Psoas muscle (tissue), 8 donors: ENCODE measurements around the gene ATF7. TPM values are rescaled to one million over a fixed set of nuclear protein-coding genes. Genes with fewer than 3 reads are reported as not detected.

Experiments used
- ATAC-seq, 4 donors: fragments of 200-7000 bp; cut with Tn5 transposase; one replicate each; pipeline ENCODE4 v1.9.1; 2020; ENCODE audit warnings: moderate library complexity in 3 of 4, mild to moderate bottlenecking in 2 of 4
- DNase-seq, 2 donors: peaks; one replicate each; pipeline ENCODE4 v3.0.0-alpha.2; 2020
- H3K27ac ChIP-seq: fragments of 200-600 bp; one replicate; pipeline ENCODE4 v1.8.0; 2022
- H3K27me3 ChIP-seq, 3 donors: fragments of 200-600 bp in 1 of 3; one replicate each; pipeline versions ENCODE4 v1.6.1 to v1.8.0; 2013 to 2022; ENCODE audit warnings: low read length in 2 of 3, mild to moderate bottlenecking in 2 of 3, moderate library complexity in 1 of 3; ENCODE audit not compliant: insufficient read depth in 3 of 3
- H3K36me3 ChIP-seq, 2 donors: fragments of 200-600 bp in 1 of 2; one replicate each; pipeline versions ENCODE4 v1.6.1 to v1.8.0; 2013 to 2022; ENCODE audit warnings: low read depth in 1 of 2, mild to moderate bottlenecking in 1 of 2, moderate library complexity in 1 of 2; ENCODE audit not compliant: insufficient read depth in 1 of 2
- H3K4me1 ChIP-seq: fragments of 200-600 bp; one replicate; pipeline ENCODE4 v1.8.0; 2022
- H3K4me3 ChIP-seq: fragments of 200-600 bp; one replicate; pipeline ENCODE4 v1.8.0; 2022; ENCODE audit warnings: mild to moderate bottlenecking
- H3K9me3 ChIP-seq: fragments of 200-600 bp; one replicate; pipeline ENCODE4 v1.8.0; 2022
- CTCF ChIP-seq: fragments of 200-600 bp; IDR thresholded peaks from one replicate; pipeline ENCODE4 v1.8.0; 2022; ENCODE audit warnings: antibody characterized with exemption
- WGBS, 3 donors: extraction: QIAGEN DNeasy Blood & Tissue Kit; methylation state at CpG; one replicate each; pipeline versions ENCODE4 v1.1.6 to v1.1.7; 2013; 5-methylcytosine and 5-hydroxymethylcytosine counted together
- intact Hi-C, 2 donors: fragments of 100-400 bp; cut with DNase I; formaldehyde crosslinking; loops; one replicate each; pipeline versions ENCODE4 v1.11.0 to v1.14.2; 2022
- polyA plus RNA-seq, 3 donors: library from polyadenylated mRNA; stranded (reverse); fragments of 200-250 nt; gene quantifications; one replicate each; pipeline ENCODE4 v1.2.3, GENCODE V29; 2013
- total RNA-seq, 4 donors: library from RNA; stranded (reverse); fragmentation: NEBNext Ultra II Directional in 2 of 4; extraction: Animal tissue kit (Norgen Biotek cat#: 25700) in 2 of 4; gene quantifications; one replicate each; pipeline versions ENCODE4 v1.2.1 to v1.2.4, GENCODE V29; 2021 to 2023
- donor health status: healthy with polysubstance abuse.
- donor health status: DM: no; HTN: no; CAD: no; lungs with moderate emphysema.
- donor health status: Bipolar disorder and iron deficiency.
- donor health status: healthy.
- donor health status: DM: yes; HTN: yes; CAD: no.
- donor health status: DM: no; HTN: no; CAD: no.
- donor health status: DM: no; HTN: no; CAD: no.
- donor health status: DM: yes; HTN: yes; CAD: no.

Gene ATF7
- total and polyA plus RNA-seq, 7 donors = 15.7 to 32.3 (median 25.4) TPM

- peak in 1 of 4 donors; percentile 5 for ATAC-seq
- H3K27me3 ChIP-seq = no peaks in the 10 kb centered on the region
- intact Hi-C loops = loop anchor here in 1 of 2 donors (2.0 to 5.0 kb wide), 2 partner anchors 47 to 175 kb away; partner anchors contain the start of gene PCBP2
- H3K27ac ChIP-seq = peak within 1 kb of the TSS; percentile 96
- H3K4me3 ChIP-seq = peak within 1 kb of the TSS; percentile 85
- TF ChIP-seq CTCF = no peak
- DNase-seq = peak; percentile 72 to 81
- peaks cover 12% of the 10 kb centered on the region for H3K4me1 ChIP-seq
- 1 to 2% (median 1%) methylated on average over 39 to 51 of the region's 51 CpGs for WGBS, 3 donors
- H3K9me3 ChIP-seq = no peaks in the 10 kb centered on the region
- peaks cover 0 to 12% of the 10 kb centered on the region in 2 donors for H3K36me3 ChIP-seq
These were observed 126.7 kb downstream of the ATF7 start, which contains the start of gene MAP3K12 for GRCh38 chr12:53499266-53500141. Gene MAP3K12, minus strand, starts transcription at chr12:53499458. Its CDS starts 12,067 bp downstream, at chr12:53487391.

GRCh38 chr12:53498235-53498630 is 127.9 kb downstream of the ATF7 start:
- Histone ChIP-seq H3K27me3 (no peaks in the 10 kb centered on the region), H3K36me3 (peaks cover 0 to 3% of the 10 kb centered on the region in 2 donors), H3K9me3 (no peaks in the 10 kb centered on the region), H3K4me3 (no peak overlapping the region), H3K4me1 (peaks cover 12% of the 10 kb centered on the region), H3K27ac (no peak overlapping the region)
- intact Hi-C loops = loop anchor here in 1 of 2 donors (5.0 kb wide), 1 partner anchor 46 kb away; the partner anchor contains the start of gene PCBP2
- 77 to 84% (median 78%) methylated on average over 2 of the region's 2 CpGs for WGBS, 3 donors
- no peak for TF ChIP-seq CTCF
- DNase-seq = no peak
- no peak for ATAC-seq

GRCh38 chr12:53497461-53497860 is 128.7 kb downstream of the ATF7 start:
- ATAC-seq = no peak
- no peaks in the 10 kb centered on the region for H3K9me3 ChIP-seq
- H3K27ac ChIP-seq = no peak overlapping the region
- H3K27me3 ChIP-seq = no peaks in the 10 kb centered on the region
- no peak overlapping the region for H3K4me3 ChIP-seq
- WGBS, 3 donors = 83 to 96% (median 85%) methylated on average over 3 of the region's 3 CpGs
- DNase-seq = no peak
- no peaks in the 10 kb centered on the region for H3K36me3 ChIP-seq
- intact Hi-C loops = loop anchor here in 1 of 2 donors (5.0 kb wide), 1 partner anchor 45 kb away; the partner anchor contains the start of gene PCBP2
- peaks cover 12% of the 10 kb centered on the region for H3K4me1 ChIP-seq
- TF ChIP-seq CTCF = no peak

- ATAC-seq (no peak), DNase-seq (no peak)
- intact Hi-C loops = loop anchor here in 1 of 2 donors (5.0 kb wide), 1 partner anchor 44 kb away; the partner anchor contains the start of gene PCBP2
- Histone ChIP-seq H3K4me3 (peak overlapping the region; percentile 15), H3K36me3 (no peaks in the 10 kb centered on the region), H3K9me3 (no peaks in the 10 kb centered on the region), H3K27ac (peak overlapping the region; percentile 25), H3K4me1 (peaks cover 7% of the 10 kb centered on the region), H3K27me3 (no peaks in the 10 kb centered on the region)
- 74 to 78% (median 78%) methylated on average over 1 of the region's 1 CpG for WGBS, 3 donors
- no peak for TF ChIP-seq CTCF
These were observed 129.5 kb downstream of the ATF7 start for GRCh38 chr12:53496752-53497032.
